Lower leg skin (tissue), 4 donors: ENCODE results near the gene MYF5. TPM values are rescaled to one million over a fixed set of nuclear protein-coding genes. Genes with fewer than 3 reads are reported as not detected.

Experiments used
- DNase-seq, 2 donors: peaks; one replicate each; pipeline ENCODE4 v3.0.0-alpha.2; 2019; ENCODE audit warnings: low spot score in 2 of 2
- H3K4me3 ChIP-seq: fragments of 200-600 bp; sonication (generic); 2 replicates; pipeline ENCODE4 v1.5.1; 2017; ENCODE audit warnings: mild to moderate bottlenecking, low read depth; ENCODE audit not compliant: poor library complexity, severe bottlenecking
- CTCF ChIP-seq, 3 donors: fragments of 450-650 bp; IDR thresholded peaks; one replicate each; pipeline ENCODE4 v1.5.1; 2016; ENCODE audit warnings: antibody characterized with exemption in 3 of 3, mild to moderate bottlenecking in 3 of 3, moderate library complexity in 2 of 3
- POLR2A ChIP-seq, 2 donors: fragments of 450-650 bp; IDR thresholded peaks; one replicate each; pipeline ENCODE4 v1.6.1; 2016 to 2017; ENCODE audit warnings: antibody characterized with exemption in 2 of 2, mild to moderate bottlenecking in 1 of 2, moderate library complexity in 1 of 2
- WGBS, 2 donors: methylation state at CpG; one replicate each; pipeline ENCODE4 v1.1.5; 2018; 5-methylcytosine and 5-hydroxymethylcytosine counted together
- intact Hi-C: fragments of 100-400 bp; cut with DNase I; formaldehyde crosslinking; loops from one replicate; pipeline ENCODE4 v1.15.0; 2023; ENCODE audit warnings: low total_unique reads
- total RNA-seq, 4 donors: library from RNA; depleted of rRNA; stranded (reverse); fragments of >200 nt; gene quantifications; one replicate each; pipeline ENCODE4 v1.1.0, GENCODE V29; 2016

The MYF5 gene
- total RNA-seq, 4 donors from 2014 or later: not detected

- no peak for TF ChIP-seq CTCF (IDR thresholded peaks at IDR 0.05)
- no peak overlapping the region for H3K4me3 ChIP-seq
- intact Hi-C loops: no loop called here
- WGBS, 2 donors: 84 to 86% methylated on average over 3 of the region's 3 CpGs
- DNase-seq: no peak
These were observed 37.2 kb upstream of the MYF5 start for GRCh38 chr12:80679346-80680131.

GRCh38 chr12:80681287-80681686 is 35.4 kb upstream of the MYF5 start:
- H3K4me3 ChIP-seq: no peak overlapping the region
- intact Hi-C loops: no loop called here
- TF ChIP-seq POLR2A (IDR thresholded peaks at IDR 0.05): no peak
- TF ChIP-seq CTCF (IDR thresholded peaks at IDR 0.05): no peak
- DNase-seq: no peak
- 63 to 67% methylated on average over 2 of the region's 2 CpGs for WGBS, 2 donors

DNA sequence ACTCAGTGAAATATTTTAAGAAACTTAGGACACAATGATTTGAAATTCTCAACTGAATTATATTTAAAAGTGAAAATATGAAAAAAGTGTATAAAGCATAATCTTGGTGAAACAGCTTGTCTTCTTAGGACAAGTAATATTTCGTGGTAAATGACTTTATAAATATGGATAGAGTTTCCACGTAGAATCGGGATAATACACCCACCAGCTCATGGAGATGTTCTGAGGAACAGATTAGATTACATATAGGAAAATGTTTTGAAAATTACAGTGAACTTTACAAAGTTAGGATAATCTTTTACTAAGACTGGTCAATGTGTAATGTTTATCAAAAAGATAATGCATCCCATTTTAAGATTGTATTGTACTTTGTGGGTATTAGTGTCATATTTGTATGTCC is 34.9 kb upstream of the MYF5 start:
- intact Hi-C loops: no loop called here
- H3K4me3 ChIP-seq: no peak overlapping the region
- TF ChIP-seq CTCF (IDR thresholded peaks at IDR 0.05): no peak
- no peak for TF ChIP-seq POLR2A (IDR thresholded peaks at IDR 0.05)
- 77 to 81% methylated on average over 3 of the region's 3 CpGs for WGBS, 2 donors
- no peak for DNase-seq

GRCh38 chr12:80684077-80684495 is 32.6 kb upstream of the MYF5 start:
- no peak for TF ChIP-seq CTCF (IDR thresholded peaks at IDR 0.05)
- no peak for TF ChIP-seq POLR2A (IDR thresholded peaks at IDR 0.05)
- WGBS, 2 donors: 50 to 57% methylated on average over 7 of the region's 7 CpGs
- intact Hi-C loops: no loop called here
- DNase-seq: no peak
- H3K4me3 ChIP-seq: no peak overlapping the region

DNA sequence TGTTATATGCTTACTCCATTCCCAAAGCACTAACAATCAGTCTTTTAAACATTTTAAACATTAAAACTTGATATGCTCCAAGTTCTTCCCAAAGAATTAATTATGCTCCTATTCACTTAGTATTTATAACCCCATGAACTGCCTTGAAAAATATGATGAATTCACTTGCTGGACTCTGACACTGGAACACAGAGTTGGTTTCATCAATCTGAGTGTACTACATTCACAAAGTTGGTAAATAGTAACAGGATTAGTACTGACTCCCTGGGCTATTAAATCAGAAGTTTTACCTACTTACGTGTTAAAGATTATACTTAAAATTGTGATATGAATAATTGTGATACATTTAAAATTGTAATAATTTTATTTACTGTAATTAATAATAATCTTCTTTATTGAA is 26.6 kb upstream of the MYF5 start:
- intact Hi-C loops: no loop called here
- 84 to 89% methylated on average over 1 of the region's 1 CpG for WGBS, 2 donors
- DNase-seq: no peak
- no peak overlapping the region for H3K4me3 ChIP-seq
- TF ChIP-seq POLR2A (IDR thresholded peaks at IDR 0.05): no peak
- TF ChIP-seq CTCF (IDR thresholded peaks at IDR 0.05): no peak

GRCh38 chr12:80690513-80690912 is 26.2 kb upstream of the MYF5 start:
- 73 to 79% methylated on average over 2 of the region's 2 CpGs for WGBS, 2 donors
- intact Hi-C loops: no loop called here
- DNase-seq: no peak
- no peak overlapping the region for H3K4me3 ChIP-seq
- TF ChIP-seq POLR2A (IDR thresholded peaks at IDR 0.05) (no peak), CTCF (IDR thresholded peaks at IDR 0.05) (no peak)
